ENCODE data around the gene MTMR1.

Gene MTMR1

DNA sequence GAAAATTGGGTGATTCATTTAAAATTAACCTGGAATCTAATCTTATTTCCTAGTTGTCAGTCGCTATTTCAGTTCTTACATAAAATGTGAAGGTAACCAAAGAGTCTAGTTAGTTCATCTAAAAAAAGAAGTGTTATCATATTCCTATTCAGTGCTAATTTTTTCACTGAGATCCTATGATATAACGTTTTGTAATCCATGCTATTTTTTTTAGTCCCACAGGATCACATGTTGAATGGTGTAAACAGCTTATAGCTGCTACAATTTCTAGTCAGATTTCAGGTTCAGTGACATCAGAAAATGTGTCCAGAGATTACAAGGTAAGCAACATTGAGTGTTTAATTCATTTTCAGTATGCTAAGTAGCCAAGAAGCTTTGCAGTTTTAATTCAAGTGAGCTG, 5.8 kb downstream of the MTMR1 start:
- Histone ChIP-seq H3K27me3 (ENCODE audit: low read depth, low read length) (no peaks in the 10 kb centered on the region), H3K4me1 (ENCODE audit: control insufficient read depth in 1 of 2, insufficient read depth in 2 of 2, low read length in 2 of 2) (no peaks in the 10 kb centered on the region), H3K9me3 (ENCODE audit: control insufficient read depth in 1 of 2, low read length in 2 of 2) (no peaks in the 10 kb centered on the region), H3K4me3 (ENCODE audit: low read depth in 1 of 2, low read length in 2 of 2) (no peak overlapping the region), H3K36me3 (ENCODE audit: control insufficient read depth in 1 of 2, insufficient read depth in 2 of 2, low read length in 2 of 2) (no peaks in the 10 kb centered on the region), H3K27ac (ENCODE audit: low read length) (no peak overlapping the region)

DNA sequence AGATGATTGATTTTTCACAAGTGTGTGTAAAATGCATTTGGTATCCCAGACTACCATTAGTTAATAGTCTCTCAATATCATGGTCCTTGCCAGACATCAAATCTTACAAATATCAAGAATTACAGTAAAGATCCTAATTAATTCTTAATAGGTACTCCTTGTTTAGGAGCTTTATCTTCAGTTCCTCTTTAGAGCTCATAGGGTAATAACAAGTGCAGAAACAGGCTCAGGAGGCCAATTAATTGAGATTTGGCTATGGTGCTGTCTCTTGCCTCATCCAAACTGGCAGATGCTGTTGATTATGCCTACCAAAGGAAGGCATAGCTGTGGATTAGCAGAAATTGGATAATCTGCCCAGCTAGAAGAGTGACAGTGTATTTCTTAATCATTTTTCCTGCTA, 6.9 kb downstream of the MTMR1 start:
- no peak overlapping the region for H3K27ac ChIP-seq (ENCODE audit: low read length)
- H3K4me3 ChIP-seq (ENCODE audit: low read depth in 1 of 2, low read length in 2 of 2), result no peak overlapping the region
- H3K27me3 ChIP-seq (ENCODE audit: low read depth, low read length), result no peaks in the 10 kb centered on the region
- H3K36me3 ChIP-seq (ENCODE audit: control insufficient read depth in 1 of 2, insufficient read depth in 2 of 2, low read length in 2 of 2), result no peaks in the 10 kb centered on the region
- no peaks in the 10 kb centered on the region for H3K9me3 ChIP-seq (ENCODE audit: control insufficient read depth in 1 of 2, low read length in 2 of 2)
- no peaks in the 10 kb centered on the region for H3K4me1 ChIP-seq (ENCODE audit: control insufficient read depth in 1 of 2, insufficient read depth in 2 of 2, low read length in 2 of 2)

- no peaks in the 10 kb centered on the region for H3K27me3 ChIP-seq (ENCODE audit: low read depth, low read length)
- no peaks in the 10 kb centered on the region for H3K36me3 ChIP-seq (ENCODE audit: control insufficient read depth in 1 of 2, insufficient read depth in 2 of 2, low read length in 2 of 2)
- no peak overlapping the region for H3K27ac ChIP-seq (ENCODE audit: low read length)
- H3K9me3 ChIP-seq (ENCODE audit: control insufficient read depth in 1 of 2, low read length in 2 of 2), result no peaks in the 10 kb centered on the region
- H3K4me3 ChIP-seq (ENCODE audit: low read depth in 1 of 2, low read length in 2 of 2), result no peak overlapping the region
- no peaks in the 10 kb centered on the region for H3K4me1 ChIP-seq (ENCODE audit: control insufficient read depth in 1 of 2, insufficient read depth in 2 of 2, low read length in 2 of 2)
Observed at GRCh38 chrX:150701377-150701776, 8.2 kb downstream of the MTMR1 start.

GRCh38 chrX:150702966-150703694, 9.9 kb downstream of the MTMR1 start:
- Histone ChIP-seq H3K27me3 (ENCODE audit: low read depth, low read length) (no peaks in the 10 kb centered on the region), H3K27ac (ENCODE audit: low read length) (no peak overlapping the region), H3K9me3 (ENCODE audit: control insufficient read depth in 1 of 2, low read length in 2 of 2) (no peaks in the 10 kb centered on the region), H3K4me1 (ENCODE audit: control insufficient read depth in 1 of 2, insufficient read depth in 2 of 2, low read length in 2 of 2) (no peaks in the 10 kb centered on the region), H3K4me3 (ENCODE audit: low read depth in 1 of 2, low read length in 2 of 2) (no peak overlapping the region), H3K36me3 (ENCODE audit: control insufficient read depth in 1 of 2, insufficient read depth in 2 of 2, low read length in 2 of 2) (no peaks in the 10 kb centered on the region)

- no peak overlapping the region for H3K27ac ChIP-seq (ENCODE audit: low read length)
- H3K27me3 ChIP-seq (ENCODE audit: low read depth, low read length), result no peaks in the 10 kb centered on the region
- H3K4me3 ChIP-seq (ENCODE audit: low read depth in 1 of 2, low read length in 2 of 2), result no peak overlapping the region
- no peaks in the 10 kb centered on the region for H3K4me1 ChIP-seq (ENCODE audit: control insufficient read depth in 1 of 2, insufficient read depth in 2 of 2, low read length in 2 of 2)
- no peaks in the 10 kb centered on the region for H3K36me3 ChIP-seq (ENCODE audit: control insufficient read depth in 1 of 2, insufficient read depth in 2 of 2, low read length in 2 of 2)
- no peaks in the 10 kb centered on the region for H3K9me3 ChIP-seq (ENCODE audit: control insufficient read depth in 1 of 2, low read length in 2 of 2)
Observed at GRCh38 chrX:150703695-150703974, 10.4 kb downstream of the MTMR1 start.

DNA sequence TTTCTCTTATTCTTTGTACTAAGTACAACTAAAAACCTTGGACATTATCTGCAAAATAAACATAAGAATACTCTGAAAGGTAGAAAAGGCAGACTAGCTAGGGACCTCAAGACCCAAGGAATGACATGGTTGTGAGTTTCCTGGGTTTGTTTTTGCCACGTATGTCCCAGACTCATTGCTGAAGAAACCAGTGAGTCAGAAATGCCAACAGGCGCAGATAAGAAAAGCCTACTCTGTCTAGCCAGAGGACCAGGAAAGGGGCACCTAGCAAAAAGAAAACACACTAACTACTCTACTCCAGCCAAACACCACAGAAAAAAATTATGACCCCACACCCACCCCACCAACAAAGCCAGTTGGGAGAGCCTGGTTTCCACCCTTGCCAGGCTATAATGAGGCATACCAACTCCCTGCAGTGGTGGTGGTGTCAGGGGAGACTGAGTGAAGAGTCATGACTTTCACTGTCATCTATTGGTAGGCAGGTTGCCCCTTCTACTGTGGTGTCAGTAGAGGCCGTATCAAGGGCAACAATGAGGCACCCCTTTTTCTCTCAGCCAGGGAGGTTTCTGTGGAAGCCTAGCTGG, 10.9 kb downstream of the MTMR1 start:
- Histone ChIP-seq H3K36me3 (ENCODE audit: control insufficient read depth in 1 of 2, insufficient read depth in 2 of 2, low read length in 2 of 2) (no peaks in the 10 kb centered on the region), H3K9me3 (ENCODE audit: control insufficient read depth in 1 of 2, low read length in 2 of 2) (no peaks in the 10 kb centered on the region), H3K27me3 (ENCODE audit: low read depth, low read length) (no peaks in the 10 kb centered on the region), H3K4me3 (ENCODE audit: low read depth in 1 of 2, low read length in 2 of 2) (no peak overlapping the region), H3K27ac (ENCODE audit: low read length) (no peak overlapping the region), H3K4me1 (ENCODE audit: control insufficient read depth in 1 of 2, insufficient read depth in 2 of 2, low read length in 2 of 2) (no peaks in the 10 kb centered on the region)

GRCh38 chrX:150712619-150713018, 19.4 kb downstream of the MTMR1 start:
- Histone ChIP-seq H3K36me3 (ENCODE audit: control insufficient read depth in 1 of 2, insufficient read depth in 2 of 2, low read length in 2 of 2) (no peaks in the 10 kb centered on the region), H3K4me3 (ENCODE audit: low read depth in 1 of 2, low read length in 2 of 2) (no peak overlapping the region), H3K4me1 (ENCODE audit: control insufficient read depth in 1 of 2, insufficient read depth in 2 of 2, low read length in 2 of 2) (no peaks in the 10 kb centered on the region), H3K9me3 (ENCODE audit: control insufficient read depth in 1 of 2, low read length in 2 of 2) (no peaks in the 10 kb centered on the region), H3K27ac (ENCODE audit: low read length) (no peak overlapping the region), H3K27me3 (ENCODE audit: low read depth, low read length) (no peaks in the 10 kb centered on the region)

DNA sequence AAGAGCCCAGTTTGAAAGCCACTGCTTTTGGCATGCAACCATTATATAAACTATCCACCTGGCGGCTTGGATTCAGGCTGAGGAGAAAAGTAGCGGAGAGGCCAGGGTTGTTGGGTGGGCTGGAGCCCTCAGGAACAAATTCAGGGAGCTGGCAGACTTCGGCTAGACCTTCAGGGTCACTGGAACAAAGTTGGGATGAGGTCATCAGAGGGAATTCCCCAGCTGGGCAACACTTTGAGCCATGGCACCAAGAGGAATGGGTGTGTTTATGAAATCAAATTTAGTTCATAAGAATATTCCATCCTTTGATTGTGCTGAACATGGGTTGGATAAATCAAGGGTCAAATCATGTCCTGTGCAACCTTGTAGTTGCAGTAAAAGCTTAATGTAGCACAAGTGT, 22.0 kb downstream of the MTMR1 start:
- Histone ChIP-seq H3K27ac (ENCODE audit: low read length) (no peak overlapping the region), H3K4me1 (ENCODE audit: control insufficient read depth in 1 of 2, insufficient read depth in 2 of 2, low read length in 2 of 2) (no peaks in the 10 kb centered on the region), H3K27me3 (ENCODE audit: low read depth, low read length) (no peaks in the 10 kb centered on the region), H3K4me3 (ENCODE audit: low read depth in 1 of 2, low read length in 2 of 2) (no peak overlapping the region), H3K9me3 (ENCODE audit: control insufficient read depth in 1 of 2, low read length in 2 of 2) (no peaks in the 10 kb centered on the region), H3K36me3 (ENCODE audit: control insufficient read depth in 1 of 2, insufficient read depth in 2 of 2, low read length in 2 of 2) (no peaks in the 10 kb centered on the region)

GRCh38 chrX:150719621-150720020, 26.4 kb downstream of the MTMR1 start:
- no peaks in the 10 kb centered on the region for H3K36me3 ChIP-seq (ENCODE audit: control insufficient read depth in 1 of 2, insufficient read depth in 2 of 2, low read length in 2 of 2)
- H3K27ac ChIP-seq (ENCODE audit: low read length), result no peak overlapping the region
- no peaks in the 10 kb centered on the region for H3K27me3 ChIP-seq (ENCODE audit: low read depth, low read length)
- H3K4me3 ChIP-seq (ENCODE audit: low read depth in 1 of 2, low read length in 2 of 2), result no peak overlapping the region
- no peaks in the 10 kb centered on the region for H3K9me3 ChIP-seq (ENCODE audit: control insufficient read depth in 1 of 2, low read length in 2 of 2)
- H3K4me1 ChIP-seq (ENCODE audit: control insufficient read depth in 1 of 2, insufficient read depth in 2 of 2, low read length in 2 of 2), result no peaks in the 10 kb centered on the region

- Histone ChIP-seq H3K27ac (ENCODE audit: low read length) (no peak overlapping the region), H3K4me3 (ENCODE audit: low read depth in 1 of 2, low read length in 2 of 2) (no peak overlapping the region), H3K36me3 (ENCODE audit: control insufficient read depth in 1 of 2, insufficient read depth in 2 of 2, low read length in 2 of 2) (peaks cover 22 to 29% of the 10 kb centered on the region in 2 donors), H3K27me3 (ENCODE audit: low read depth, low read length) (no peaks in the 10 kb centered on the region), H3K9me3 (ENCODE audit: control insufficient read depth in 1 of 2, low read length in 2 of 2) (no peaks in the 10 kb centered on the region), H3K4me1 (ENCODE audit: control insufficient read depth in 1 of 2, insufficient read depth in 2 of 2, low read length in 2 of 2) (no peaks in the 10 kb centered on the region)
Observed at GRCh38 chrX:150729956-150730355, 36.8 kb downstream of the MTMR1 start.

- Histone ChIP-seq H3K9me3 (ENCODE audit: control insufficient read depth in 1 of 2, low read length in 2 of 2) (no peaks in the 10 kb centered on the region), H3K4me3 (ENCODE audit: low read depth in 1 of 2, low read length in 2 of 2) (no peak overlapping the region), H3K27me3 (ENCODE audit: low read depth, low read length) (no peaks in the 10 kb centered on the region), H3K36me3 (ENCODE audit: control insufficient read depth in 1 of 2, insufficient read depth in 2 of 2, low read length in 2 of 2) (peaks cover 22 to 34% of the 10 kb centered on the region in 2 donors), H3K27ac (ENCODE audit: low read length) (no peak overlapping the region), H3K4me1 (ENCODE audit: control insufficient read depth in 1 of 2, insufficient read depth in 2 of 2, low read length in 2 of 2) (no peaks in the 10 kb centered on the region)
Observed at GRCh38 chrX:150730719-150731118, 37.5 kb downstream of the MTMR1 start.

GRCh38 chrX:150731795-150732194, 38.6 kb downstream of the MTMR1 start:
- no peak overlapping the region for H3K27ac ChIP-seq (ENCODE audit: low read length)
- no peak overlapping the region for H3K4me3 ChIP-seq (ENCODE audit: low read depth in 1 of 2, low read length in 2 of 2)
- H3K4me1 ChIP-seq (ENCODE audit: control insufficient read depth in 1 of 2, insufficient read depth in 2 of 2, low read length in 2 of 2), result no peaks in the 10 kb centered on the region
- no peaks in the 10 kb centered on the region for H3K9me3 ChIP-seq (ENCODE audit: control insufficient read depth in 1 of 2, low read length in 2 of 2)
- peaks cover 25 to 41% of the 10 kb centered on the region in 2 donors for H3K36me3 ChIP-seq (ENCODE audit: control insufficient read depth in 1 of 2, insufficient read depth in 2 of 2, low read length in 2 of 2)
- no peaks in the 10 kb centered on the region for H3K27me3 ChIP-seq (ENCODE audit: low read depth, low read length)
